GM12874 (cell line): ENCODE results near the gene SLC23A2.

Source experiments
- CTCF ChIP-seq: IDR thresholded peaks from 2 replicates; pipeline ENCODE4 v1.5.1; 2011; ENCODE audit warnings: low read depth, mild to moderate bottlenecking, control low read depth, low read length, moderate library complexity; ENCODE audit not compliant: insufficient read depth

SLC23A2 gene

GRCh38 chr20:4952229-4952628 lies 49.1 kb downstream of the SLC23A2 start:
- TF ChIP-seq CTCF = no peak

GRCh38 chr20:4951299-4951698 lies 50.0 kb downstream of the SLC23A2 start:
- TF ChIP-seq CTCF = no peak

- TF ChIP-seq CTCF = no peak
Measured at GRCh38 chr20:4950841-4951240, 50.5 kb downstream of the SLC23A2 start.

GRCh38 chr20:4950437-4950836 lies 50.9 kb downstream of the SLC23A2 start:
- TF ChIP-seq CTCF = no peak

GRCh38 chr20:4949833-4950178 lies 51.5 kb downstream of the SLC23A2 start:
- peak; percentile 59 for TF ChIP-seq CTCF

- no peak for TF ChIP-seq CTCF
Measured at GRCh38 chr20:4947817-4948559, 53.3 kb downstream of the SLC23A2 start.

- no peak for TF ChIP-seq CTCF
Measured at GRCh38 chr20:4946986-4947385, 54.3 kb downstream of the SLC23A2 start.
